T-helper 2 cell (primary cell): ENCODE results near the gene CAMK2G.

ENCODE experiments used
- DNase-seq, 5 experiments: peaks; one replicate each; pipeline versions ENCODE4 v3.0.0 to v3.0.0-alpha.2; 2012 to 2022

CAMK2G gene

DNA sequence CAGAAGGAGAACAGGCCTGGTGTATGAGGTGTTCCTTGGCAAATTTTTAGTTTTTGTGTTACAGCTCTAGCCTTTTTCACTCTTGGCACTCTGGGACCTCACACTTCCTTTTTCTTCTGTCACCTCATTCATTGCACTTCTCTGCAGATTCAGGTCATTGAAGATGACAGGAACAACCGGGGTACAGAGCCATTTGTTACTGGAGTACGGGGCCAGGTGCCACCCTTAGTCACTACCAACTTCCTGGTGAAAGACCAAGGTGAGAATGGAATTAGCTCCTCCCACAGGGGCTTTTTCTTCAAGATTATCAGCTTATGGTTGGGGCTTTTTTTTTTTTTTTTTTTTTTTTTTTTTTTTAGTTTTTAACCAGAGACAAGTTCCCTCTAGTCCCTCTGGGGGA, 111.0 kb downstream of the CAMK2G start:
- peak in 2 of 5 experiments; percentile 39 to 77 for DNase-seq

DNA sequence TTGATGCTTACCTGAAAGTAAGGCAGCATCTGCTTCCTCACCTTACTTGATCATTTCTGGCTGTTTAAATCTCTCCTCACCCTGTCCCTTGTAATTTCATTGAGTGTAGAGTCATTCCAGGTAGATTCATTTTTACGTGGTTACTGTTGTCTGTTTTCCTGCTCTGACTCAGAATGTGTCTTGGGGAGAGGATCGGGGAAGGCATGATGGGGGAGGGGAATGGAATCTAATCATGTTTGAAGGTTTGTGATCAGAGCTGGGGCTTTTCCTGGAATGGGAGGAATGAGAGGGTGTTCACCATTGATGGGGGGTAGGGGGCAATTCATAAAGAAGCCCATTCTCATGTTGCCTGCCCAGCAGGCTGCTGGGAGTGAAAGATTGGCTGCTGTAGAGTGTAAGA, 111.4 kb downstream of the CAMK2G start:
- peak in 1 of 5 experiments; percentile 55 for DNase-seq
